VCaP (cell line): Measurements from ENCODE around the gene CDH1.
"Not testable (repeated sequence)": the region's sequence is repeated elsewhere in the genome, so short reads cannot be mapped to it uniquely, and the experiment has no call there.

Experiments
- H3K27ac ChIP-seq: fragments of 450-650 bp; 2 replicates; pipeline ENCODE4 v1.5.1; 2017
- TF ChIP-seq, protein P1 (sequence below): fragments of 450-650 bp; conservative IDR thresholded peaks from 2 replicates; pipeline ENCODE4 v1.5.1; 2017; ENCODE audit warnings: mild to moderate bottlenecking, moderate library complexity

Gene CDH1

DNA sequence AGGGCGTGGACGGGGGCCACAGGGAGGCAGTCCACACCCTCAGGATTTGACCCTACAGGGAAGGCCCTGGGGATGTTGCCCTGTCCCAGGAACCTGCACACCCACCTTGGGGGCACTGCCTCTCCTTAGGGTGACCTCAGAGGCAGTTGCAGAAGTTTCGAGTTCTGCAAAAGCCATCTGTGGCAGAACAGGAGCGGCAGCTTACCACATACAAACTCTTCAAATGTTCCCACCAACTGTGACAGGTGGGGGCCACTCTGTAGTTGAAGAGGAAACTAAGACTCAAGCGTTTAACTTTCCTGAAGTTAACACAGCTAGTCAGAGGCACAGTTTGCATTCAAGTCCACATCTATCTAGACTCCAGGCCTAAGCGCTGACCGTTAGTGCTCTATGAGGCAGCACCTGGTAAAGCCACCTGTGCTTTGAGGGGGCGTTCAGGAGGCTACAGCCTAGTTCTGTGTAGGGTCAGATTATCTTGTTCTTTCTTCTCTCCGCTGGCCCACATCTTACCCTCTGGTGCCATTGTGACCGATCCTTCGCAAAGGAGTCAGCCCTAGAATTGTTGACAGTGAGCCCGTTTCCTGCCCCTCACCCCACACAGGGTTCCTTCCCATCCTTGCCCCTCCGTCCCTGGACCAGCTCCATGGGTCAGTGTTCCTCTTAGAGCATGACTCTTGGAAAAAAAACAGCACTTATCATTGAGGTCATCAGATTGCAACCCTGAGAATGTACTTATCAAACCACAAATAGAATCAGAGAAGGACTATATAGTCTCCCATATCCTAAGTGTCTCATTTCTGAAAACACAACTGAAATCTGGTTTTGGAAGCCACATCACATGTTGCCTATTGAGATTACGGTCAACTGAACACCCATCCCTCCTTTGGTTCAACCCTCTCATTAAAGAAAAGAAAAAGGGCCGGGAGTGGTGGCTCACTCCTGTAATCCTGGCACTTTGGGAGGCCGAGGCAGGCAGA is 45.4 kb downstream of the CDH1 start:
- no peak overlapping the region for H3K27ac ChIP-seq

DNA sequence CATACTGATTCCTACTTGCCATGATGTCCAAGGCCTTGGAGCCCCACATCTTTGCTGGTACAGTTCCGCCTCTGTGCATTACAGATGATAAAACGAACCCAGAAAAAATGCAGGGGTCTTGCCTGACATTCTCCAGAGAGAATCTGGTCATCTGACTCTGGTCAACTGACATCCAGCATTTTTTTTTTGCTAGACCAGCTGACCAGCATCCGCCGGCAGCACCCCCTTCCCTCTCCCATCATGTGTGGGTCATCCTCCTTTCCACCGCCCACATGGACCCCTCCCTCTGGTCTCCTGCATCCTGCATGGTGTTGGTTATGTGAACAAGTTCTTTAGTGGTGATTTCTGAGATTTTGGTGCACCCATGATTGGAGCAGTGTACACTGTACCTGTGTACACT is 47.1 kb downstream of the CDH1 start:
- no peak overlapping the region for H3K27ac ChIP-seq
- TF ChIP-seq, protein P1, sequence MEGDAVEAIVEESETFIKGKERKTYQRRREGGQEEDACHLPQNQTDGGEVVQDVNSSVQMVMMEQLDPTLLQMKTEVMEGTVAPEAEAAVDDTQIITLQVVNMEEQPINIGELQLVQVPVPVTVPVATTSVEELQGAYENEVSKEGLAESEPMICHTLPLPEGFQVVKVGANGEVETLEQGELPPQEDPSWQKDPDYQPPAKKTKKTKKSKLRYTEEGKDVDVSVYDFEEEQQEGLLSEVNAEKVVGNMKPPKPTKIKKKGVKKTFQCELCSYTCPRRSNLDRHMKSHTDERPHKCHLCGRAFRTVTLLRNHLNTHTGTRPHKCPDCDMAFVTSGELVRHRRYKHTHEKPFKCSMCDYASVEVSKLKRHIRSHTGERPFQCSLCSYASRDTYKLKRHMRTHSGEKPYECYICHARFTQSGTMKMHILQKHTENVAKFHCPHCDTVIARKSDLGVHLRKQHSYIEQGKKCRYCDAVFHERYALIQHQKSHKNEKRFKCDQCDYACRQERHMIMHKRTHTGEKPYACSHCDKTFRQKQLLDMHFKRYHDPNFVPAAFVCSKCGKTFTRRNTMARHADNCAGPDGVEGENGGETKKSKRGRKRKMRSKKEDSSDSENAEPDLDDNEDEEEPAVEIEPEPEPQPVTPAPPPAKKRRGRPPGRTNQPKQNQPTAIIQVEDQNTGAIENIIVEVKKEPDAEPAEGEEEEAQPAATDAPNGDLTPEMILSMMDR: no peak

More for the DNA sequence above, 45.4 kb downstream of the CDH1 start:
- TF ChIP-seq, protein P1: no peak

DNA sequence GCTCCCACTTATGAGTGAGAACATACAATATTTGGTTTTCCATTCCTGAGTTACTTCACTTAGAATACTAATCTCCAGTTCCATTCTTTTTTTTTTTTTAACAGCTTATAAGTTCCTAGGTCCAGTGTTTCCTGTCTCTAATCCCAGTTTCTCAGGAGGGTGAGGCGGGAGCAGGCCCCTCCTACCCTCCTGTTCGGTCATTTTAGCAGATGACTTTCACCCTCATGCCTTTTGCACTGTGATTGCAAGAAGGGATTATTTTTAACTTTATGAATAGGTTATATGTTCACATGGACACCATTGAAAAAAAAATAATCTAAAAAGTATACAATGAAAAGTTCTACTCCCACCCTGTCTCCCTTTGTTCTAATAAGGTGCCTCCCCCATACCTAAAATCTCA is 47.6 kb downstream of the CDH1 start:
- TF ChIP-seq, protein P1: no peak

DNA sequence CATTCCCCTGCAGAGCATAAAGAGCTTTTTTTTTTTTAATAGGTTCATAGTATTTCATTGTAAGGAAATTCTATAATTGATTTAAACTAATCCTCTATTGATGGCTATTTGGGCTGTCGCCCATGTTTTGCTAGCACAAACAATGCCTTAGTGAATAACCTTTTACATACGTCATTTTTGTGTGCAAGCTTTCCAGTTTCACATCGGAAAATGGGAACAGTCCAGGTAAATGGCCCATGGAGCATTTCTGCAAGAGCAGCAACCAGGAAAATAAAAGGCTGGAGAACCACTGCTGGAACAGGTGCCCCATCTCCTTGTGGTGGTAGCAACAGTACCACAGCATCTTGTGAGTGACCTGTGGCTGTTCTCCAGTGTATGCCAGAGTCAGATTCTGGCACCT is 48.6 kb downstream of the CDH1 start:
- H3K27ac ChIP-seq: no peak overlapping the region
- TF ChIP-seq, protein P1: no peak

More for the DNA sequence above, 47.6 kb downstream of the CDH1 start:
- no peak overlapping the region for H3K27ac ChIP-seq

DNA sequence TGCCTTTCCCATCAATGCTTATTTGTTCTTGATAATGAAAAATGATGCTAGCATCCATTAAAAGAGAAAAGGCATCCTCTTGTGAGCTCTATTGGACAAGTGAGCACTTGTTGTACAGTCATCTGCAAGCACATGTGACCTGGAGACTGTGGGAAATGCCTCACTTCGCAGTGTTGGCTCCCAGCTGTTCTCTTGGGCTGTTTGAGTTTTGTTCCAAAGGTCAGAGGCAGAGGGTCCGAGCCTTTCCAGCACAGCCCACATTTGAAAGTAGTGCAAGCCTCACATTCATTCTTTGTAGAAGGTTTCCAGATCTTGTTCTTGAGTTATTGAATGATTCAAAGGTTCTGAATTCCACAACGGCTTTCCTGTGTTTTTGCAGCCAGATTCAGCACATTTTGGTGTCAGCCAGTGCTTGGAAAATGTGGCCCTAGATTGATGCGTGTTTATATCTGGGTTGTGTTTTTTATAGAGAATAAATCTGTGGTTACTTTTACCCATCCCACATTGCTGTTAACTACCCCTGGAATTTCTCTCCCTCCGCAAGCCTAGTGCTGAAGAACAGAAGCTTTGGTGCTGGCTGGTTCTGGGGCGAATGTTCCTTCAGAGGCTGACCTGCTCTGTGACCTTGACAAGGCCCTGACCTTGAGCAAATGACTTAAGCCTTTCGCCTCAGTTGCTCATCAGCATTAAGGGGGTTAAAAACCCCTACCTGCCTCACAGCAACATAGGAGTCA is 49.8 kb downstream of the CDH1 start:
- TF ChIP-seq, protein P1: no peak
- no peak overlapping the region for H3K27ac ChIP-seq

DNA sequence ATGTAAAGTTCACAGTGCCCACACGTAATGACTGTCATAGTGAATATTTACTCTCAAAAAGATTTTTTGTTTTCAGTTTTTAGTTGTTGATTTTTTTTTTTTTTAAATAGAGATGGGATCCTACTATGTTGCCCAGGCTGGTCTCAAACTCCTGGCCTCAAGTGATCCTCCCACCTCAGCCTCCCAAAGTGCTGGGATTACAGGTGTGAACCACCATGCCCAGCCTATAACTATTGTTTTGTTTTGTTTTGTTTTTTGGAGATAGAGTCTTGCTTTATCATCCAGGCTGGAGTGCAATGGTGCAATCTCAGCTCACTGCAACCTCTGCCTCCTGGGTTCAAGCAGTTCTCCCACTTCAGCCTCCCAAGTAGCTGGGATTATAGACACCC is 50.3 kb downstream of the CDH1 start:
- not testable (repeated sequence) for H3K27ac ChIP-seq

DNA sequence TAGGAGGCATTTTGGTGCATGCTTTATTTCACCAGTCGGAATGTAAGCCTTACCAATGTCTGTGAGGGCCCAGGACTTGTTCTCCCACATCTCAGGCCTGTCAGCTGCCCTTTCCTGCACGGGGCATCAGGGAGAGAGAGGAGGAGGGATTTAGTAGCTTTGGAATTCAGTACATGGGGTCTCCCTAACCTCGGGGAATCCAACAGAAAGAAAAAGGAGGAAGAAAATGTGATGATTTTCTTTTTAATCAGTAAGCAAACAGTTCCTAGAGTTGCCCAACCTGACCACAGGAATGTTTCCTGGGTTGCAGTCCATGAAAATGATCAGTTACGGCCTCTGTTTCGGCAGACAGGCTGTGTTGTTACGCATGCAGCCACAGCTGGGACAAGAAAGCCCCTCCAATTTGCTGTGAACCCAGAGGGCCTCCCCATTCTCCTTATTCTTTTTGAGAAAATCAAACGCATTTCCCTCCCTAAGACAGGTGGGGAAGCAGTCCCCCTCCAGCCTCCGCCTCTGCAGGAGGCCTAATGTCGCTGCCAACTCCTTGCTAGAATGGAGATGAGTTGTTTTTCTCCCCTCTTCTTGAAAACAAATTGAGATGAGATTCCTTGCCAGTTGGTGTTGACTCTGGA is 53.2 kb downstream of the CDH1 start:
- TF ChIP-seq, protein P1: no peak
- no peak overlapping the region for H3K27ac ChIP-seq
